B cell (primary cell): ENCODE measurements around the gene ENTPD1. TPM values are rescaled to one million over a fixed set of nuclear protein-coding genes. Genes with fewer than 3 reads are reported as not detected.
A peak's percentile ranks its signal among the peaks of the same experiment; 100 is the strongest.

Experiments used
- ATAC-seq: fragments of 200-7000 bp; cut with Tn5 transposase; one replicate; pipeline ENCODE4 v1.10.0; 2021; ENCODE audit warnings: low read depth, mild to moderate bottlenecking, moderate number of reproducible peaks, moderate library complexity
- CTCF ChIA-PET: fragments of 350-600 bp; sonication (Branson Sonifier 250); formaldehyde crosslinking; loops from one replicate; lab custom pipeline; 2021; ENCODE audit warnings: antibody characterized with exemption, inconsistent platforms; lab: Charles Lee
- POLR2A ChIA-PET: fragments of 350-600 bp; sonication (Branson Sonifier 250); formaldehyde crosslinking; loops from one replicate; lab custom pipeline; 2021; ENCODE audit warnings: antibody characterized with exemption; lab: Charles Lee
- DNase-seq: peaks from one replicate; pipeline ENCODE4 v3.0.0; 2013
- H2AFZ ChIP-seq: 2 replicates; pipeline ENCODE4 v1.6.1; 2012; ENCODE audit warnings: mild to moderate bottlenecking, low read depth, low read length; ENCODE audit not compliant: insufficient read depth, poor library complexity, severe bottlenecking
- H3K27ac ChIP-seq, 2 donors: 1 replicate in 1 of 2; 2 replicates in 1 of 2; pipeline ENCODE4 v1.5.1; 2012 to 2013; ENCODE audit warnings: low read length in 2 of 2, mild to moderate bottlenecking in 2 of 2, moderate library complexity in 1 of 2
- H3K27me3 ChIP-seq, 4 experiments: fragments of 200-600 bp in 1 of 4; sonication (generic) in 1 of 4; replicated peaks in 1 of 4; 1 replicate in 2 of 4; 2 replicates in 2 of 4; pipeline versions ENCODE4 v1.6.1 to v1.7.0; 2013 to 2016; ENCODE audit warnings: low read length in 3 of 4, mild to moderate bottlenecking in 2 of 4, mixed read lengths in 1 of 4, moderate library complexity in 1 of 4; ENCODE audit not compliant: insufficient read depth in 4 of 4, control insufficient read depth in 3 of 4; ENCODE audit errors: control extremely low read depth in 1 of 4
- H3K36me3 ChIP-seq, 2 experiments: replicated peaks in 1 of 2; 1 replicate in 1 of 2; 2 replicates in 1 of 2; pipeline versions ENCODE4 v1.6.1 to v1.7.1; 2013; ENCODE audit warnings: low read length in 1 of 2; ENCODE audit not compliant: insufficient read depth in 2 of 2, control insufficient read depth in 1 of 2; ENCODE audit errors: control extremely low read depth in 1 of 2, extremely low read depth in 1 of 2
- H3K4me1 ChIP-seq, 2 donors: fragments of 200-600 bp in 1 of 2; sonication (generic) in 1 of 2; 1 replicate in 1 of 2; 2 replicates in 1 of 2; pipeline versions ENCODE4 v1.5.1 to v1.6.1; 2013 to 2017; ENCODE audit warnings: low read length in 2 of 2; ENCODE audit not compliant: control insufficient read depth in 2 of 2, insufficient read depth in 2 of 2
- H3K4me2 ChIP-seq: replicated peaks from 2 replicates; pipeline ENCODE3; 2012; ENCODE audit warnings: mild to moderate bottlenecking, low read depth, low read length; ENCODE audit not compliant: poor library complexity, severe bottlenecking
- H3K4me3 ChIP-seq, 5 experiments: fragments of 200-600 bp in 1 of 5; sonication (generic) in 1 of 5; 1 replicate in 3 of 5; 2 replicates in 2 of 5; pipeline versions ENCODE4 v1.5.1 to v1.7.0; 2011 to 2016; ENCODE audit warnings: low read length in 4 of 5, mild to moderate bottlenecking in 4 of 5, low read depth in 2 of 5, control low read depth in 1 of 5, moderate library complexity in 1 of 5; ENCODE audit not compliant: insufficient read depth in 1 of 5; ENCODE audit errors: control extremely low read depth in 1 of 5, extremely low read depth in 1 of 5
- H3K79me2 ChIP-seq: fragments of 200-600 bp; sonication (generic); one replicate; pipeline ENCODE4 v1.6.0; 2016; ENCODE audit warnings: low read length; ENCODE audit not compliant: control insufficient read depth, insufficient read depth
- H3K9ac ChIP-seq: fragments of 200-600 bp; sonication (generic); 2 replicates; pipeline ENCODE4 v1.6.1; 2017; ENCODE audit warnings: mild to moderate bottlenecking, low read length, moderate library complexity
- H3K9me3 ChIP-seq, 3 donors: one replicate each; pipeline versions ENCODE4 v1.6.1 to v1.7.1; 2013; ENCODE audit warnings: low read length in 2 of 3; ENCODE audit not compliant: control insufficient read depth in 2 of 3, insufficient read depth in 1 of 3; ENCODE audit errors: control extremely low read depth in 1 of 3
- H4K20me1 ChIP-seq: 2 replicates; pipeline ENCODE4 v1.6.0; 2012; ENCODE audit warnings: mild to moderate bottlenecking, low read length; ENCODE audit not compliant: insufficient read depth, control insufficient read depth, poor library complexity, severe bottlenecking
- H3K27ac Mint-ChIP-seq: one replicate; pipeline ENCODE4 v1.8.0; 2021; ENCODE audit warnings: mixed read lengths
- H3K27me3 Mint-ChIP-seq: one replicate; pipeline ENCODE4 v1.8.0; 2021; ENCODE audit warnings: mixed read lengths
- H3K4me1 Mint-ChIP-seq: one replicate; pipeline ENCODE4 v1.8.0; 2021; ENCODE audit warnings: mixed read lengths
- H3K4me3 Mint-ChIP-seq: one replicate; pipeline ENCODE4 v1.8.0; 2021; ENCODE audit warnings: mixed read lengths
- H3K9me3 Mint-ChIP-seq: one replicate; pipeline ENCODE4 v1.8.0; 2022; ENCODE audit warnings: mixed read lengths; ENCODE audit not compliant: insufficient read depth
- CTCF ChIP-seq: fragments of 200-600 bp; IDR thresholded peaks from one replicate; pipeline ENCODE4 v1.8.0; 2022; ENCODE audit warnings: antibody characterized with exemption, mild to moderate bottlenecking
- EZH2 ChIP-seq: IDR thresholded peaks from 2 replicates; pipeline ENCODE4 v1.6.1; 2012; ENCODE audit warnings: borderline replicate concordance, low read depth, mild to moderate bottlenecking, moderate library complexity, low read length; ENCODE audit not compliant: insufficient read depth, poor library complexity, severe bottlenecking
- WGBS: methylation state at CpG from one replicate; pipeline ENCODE4 v1.1.5; 2013; ENCODE audit warnings: missing lambda C conversion rate; ENCODE audit not compliant: insufficient coverage; 5-methylcytosine and 5-hydroxymethylcytosine counted together
- intact Hi-C: fragments of 100-400 bp; cut with micrococcal nuclease; formaldehyde crosslinking; loops from one replicate; pipeline ENCODE4 v1.10.0; 2022
- polyA plus RNA-seq: library from polyadenylated mRNA; depleted of rRNA; stranded (reverse); fragments of >200 nt; gene quantifications from 2 replicates; pipeline ENCODE4 v1.2.3, GENCODE V29; 2012
- total RNA-seq, 2 donors: library from RNA; stranded (reverse); fragments of 120-200 nt in 1 of 2; gene quantifications; 1 replicate in 1 of 2; 2 replicates in 1 of 2; pipeline versions ENCODE4 v1.2.3 to v1.2.4, GENCODE V29; 2013 to 2022

The ENTPD1 gene
- total and polyA plus RNA-seq, 2 donors (not counting 1 experiment from before 2014, with no cell fraction given): 25.9 to 96.3 TPM

- Histone ChIP-seq H3K79me2 (peaks cover 35% of the 10 kb centered on the region), H3K27ac (peak overlapping the region; percentile 85 to 89), H3K4me2 (peak overlapping the region; percentile 15), H3K4me3 (no peak overlapping the region), H3K9me3 (no peaks in the 10 kb centered on the region), H2AFZ (no peak overlapping the region), H3K27me3 (no peaks in the 10 kb centered on the region), H4K20me1 (no peaks in the 10 kb centered on the region), H3K9ac (no peak overlapping the region), H3K4me1 (peaks cover 97 to 100% of the 10 kb centered on the region in 2 donors), H3K36me3 (no peaks in the 10 kb centered on the region)
- DNase-seq (no peak), ATAC-seq (no peak)
- Mint-ChIP-seq H3K27ac (peak overlapping the region; percentile 90), H3K4me1 (peaks cover 95% of the 10 kb centered on the region), H3K9me3 (no peaks in the 10 kb centered on the region), H3K4me3 (peak overlapping the region; percentile 53), H3K27me3 (no peaks in the 10 kb centered on the region)
- ChIA-PET CTCF (interaction anchor here (2.0 to 22.3 kb wide), 5 partner anchors 8 to 144 kb away, joined by 5 to 704 read pairs (median 109); partner anchors contain the start of genes ENTPD1 and TCTN3), POLR2A (interaction anchor here (0.6 to 4.5 kb wide), 4 partner anchors 10 to 81 kb away, joined by 3 to 47 read pairs (median 4); partner anchors contain the start of gene ENTPD1)
- intact Hi-C loops: no loop called here
- TF ChIP-seq EZH2 (no peak), CTCF (no peak)
Observed at GRCh38 chr10:95835911-95836310, 79.9 kb downstream of the ENTPD1 start.

GRCh38 chr10:95836610-95837355 lies 80.8 kb downstream of the ENTPD1 start:
- WGBS: 83% methylated on average over 2 of the region's 5 CpGs
- no peaks in the 10 kb centered on the region for H3K36me3 ChIP-seq
- H3K4me1 ChIP-seq: peaks cover 97 to 99% of the 10 kb centered on the region in 2 donors
- peak overlapping the region; percentile 85 to 89 for H3K27ac ChIP-seq
- no peak for ATAC-seq
- H3K4me3 Mint-ChIP-seq: peak overlapping the region; percentile 28
- no peak for TF ChIP-seq CTCF
- TF ChIP-seq EZH2: no peak
- H3K27me3 Mint-ChIP-seq: no peaks in the 10 kb centered on the region
- H2AFZ ChIP-seq: peak overlapping the region; percentile 12
- H3K79me2 ChIP-seq: peaks cover 28% of the 10 kb centered on the region
- POLR2A ChIA-PET: interaction anchor here (0.9 to 2.5 kb wide), 6 partner anchors 28 to 142 kb away, joined by 3 to 20 read pairs (median 3); partner anchors contain the start of gene TCTN3
- H3K9ac ChIP-seq: peak overlapping the region; percentile 26
- H4K20me1 ChIP-seq: no peaks in the 10 kb centered on the region
- H3K9me3 ChIP-seq: no peaks in the 10 kb centered on the region
- H3K4me3 ChIP-seq: peak overlapping the region in 1 of 5 experiments; percentile 20
- H3K4me2 ChIP-seq: peak overlapping the region; percentile 65
- H3K27me3 ChIP-seq: no peaks in the 10 kb centered on the region
- no peaks in the 10 kb centered on the region for H3K9me3 Mint-ChIP-seq
- DNase-seq: no peak
- intact Hi-C loops: no loop called here
- H3K27ac Mint-ChIP-seq: peak overlapping the region; percentile 92
- CTCF ChIA-PET: interaction anchor here (1.0 to 22.3 kb wide), 9 partner anchors 9 to 145 kb away, joined by 3 to 704 read pairs (median 19); partner anchors contain the start of genes ENTPD1 and TCTN3
- H3K4me1 Mint-ChIP-seq: peaks cover 93% of the 10 kb centered on the region
